Mesothelial cell of epicardium (in vitro differentiated cells): ENCODE data around the gene PLPPR1. TPM values are rescaled to one million over a fixed set of nuclear protein-coding genes. Genes with fewer than 3 reads are reported as not detected.

ENCODE experiments used
- DNase-seq, 2 experiments: peaks; one replicate each; pipeline ENCODE4 v3.0.0; 2021; ENCODE audit warnings: low spot score in 2 of 2; ENCODE audit not compliant: unreplicated experiment in 2 of 2
- H3K27ac Mint-ChIP-seq: 2 replicates; pipeline ENCODE4 v1.8.0; 2021; ENCODE audit warnings: mixed read lengths
- H3K27me3 Mint-ChIP-seq: 2 replicates; pipeline ENCODE4 v1.8.0; 2021; ENCODE audit warnings: low read depth, mixed read lengths
- H3K36me3 Mint-ChIP-seq: 2 replicates; pipeline ENCODE4 v1.8.0; 2021; ENCODE audit warnings: mixed read lengths
- H3K4me1 Mint-ChIP-seq: 2 replicates; pipeline ENCODE4 v1.8.0; 2021; ENCODE audit warnings: mixed read lengths
- H3K4me3 Mint-ChIP-seq: 2 replicates; pipeline ENCODE4 v1.8.0; 2021; ENCODE audit warnings: mild to moderate bottlenecking, moderate library complexity, mixed read lengths
- H3K9me3 Mint-ChIP-seq: 2 replicates; pipeline ENCODE4 v1.8.0; 2021; ENCODE audit warnings: mixed read lengths
- total RNA-seq: library from RNA; stranded (reverse); gene quantifications from 3 replicates; pipeline ENCODE4 v1.2.1, GENCODE V29; 2021
- TF ChIP-seq, protein P1 (sequence below): fragments of 200-600 bp; sonication (generic); IDR thresholded peaks from one replicate; pipeline ENCODE4 v1.5.0; 2021; ENCODE audit warnings: antibody characterized with exemption; ENCODE audit not compliant: unreplicated experiment

PLPPR1 gene
- total RNA-seq, 1 donor from 2014 or later, result 1.3 TPM

DNA sequence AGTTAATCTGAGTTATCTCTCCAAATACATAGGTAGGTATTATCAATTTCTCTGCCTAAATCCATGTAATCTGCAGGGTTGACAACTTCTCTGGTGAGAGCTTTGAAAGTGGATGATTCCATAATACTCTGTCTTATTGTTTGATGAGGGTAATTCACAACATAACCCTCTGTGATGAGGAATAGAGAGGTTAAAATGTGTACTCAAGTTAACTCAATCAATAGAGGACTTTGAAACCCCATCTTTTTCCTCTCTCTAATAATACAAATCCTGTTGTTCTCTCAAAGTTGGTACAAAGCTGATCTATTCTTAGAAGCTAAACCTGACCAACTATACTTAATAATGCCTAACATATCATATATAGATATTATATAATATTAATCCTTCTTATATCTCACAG lies 100.1 kb downstream of the PLPPR1 start:
- Mint-ChIP-seq H3K4me3 (no peak overlapping the region), H3K4me1 (no peaks in the 10 kb centered on the region), H3K27ac (no peak overlapping the region), H3K9me3 (peaks cover 39% of the 10 kb centered on the region), H3K36me3 (no peaks in the 10 kb centered on the region), H3K27me3 (peaks cover 5% of the 10 kb centered on the region)
- DNase-seq, result no peak
- TF ChIP-seq, protein P1, sequence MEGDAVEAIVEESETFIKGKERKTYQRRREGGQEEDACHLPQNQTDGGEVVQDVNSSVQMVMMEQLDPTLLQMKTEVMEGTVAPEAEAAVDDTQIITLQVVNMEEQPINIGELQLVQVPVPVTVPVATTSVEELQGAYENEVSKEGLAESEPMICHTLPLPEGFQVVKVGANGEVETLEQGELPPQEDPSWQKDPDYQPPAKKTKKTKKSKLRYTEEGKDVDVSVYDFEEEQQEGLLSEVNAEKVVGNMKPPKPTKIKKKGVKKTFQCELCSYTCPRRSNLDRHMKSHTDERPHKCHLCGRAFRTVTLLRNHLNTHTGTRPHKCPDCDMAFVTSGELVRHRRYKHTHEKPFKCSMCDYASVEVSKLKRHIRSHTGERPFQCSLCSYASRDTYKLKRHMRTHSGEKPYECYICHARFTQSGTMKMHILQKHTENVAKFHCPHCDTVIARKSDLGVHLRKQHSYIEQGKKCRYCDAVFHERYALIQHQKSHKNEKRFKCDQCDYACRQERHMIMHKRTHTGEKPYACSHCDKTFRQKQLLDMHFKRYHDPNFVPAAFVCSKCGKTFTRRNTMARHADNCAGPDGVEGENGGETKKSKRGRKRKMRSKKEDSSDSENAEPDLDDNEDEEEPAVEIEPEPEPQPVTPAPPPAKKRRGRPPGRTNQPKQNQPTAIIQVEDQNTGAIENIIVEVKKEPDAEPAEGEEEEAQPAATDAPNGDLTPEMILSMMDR, result no peak

DNA sequence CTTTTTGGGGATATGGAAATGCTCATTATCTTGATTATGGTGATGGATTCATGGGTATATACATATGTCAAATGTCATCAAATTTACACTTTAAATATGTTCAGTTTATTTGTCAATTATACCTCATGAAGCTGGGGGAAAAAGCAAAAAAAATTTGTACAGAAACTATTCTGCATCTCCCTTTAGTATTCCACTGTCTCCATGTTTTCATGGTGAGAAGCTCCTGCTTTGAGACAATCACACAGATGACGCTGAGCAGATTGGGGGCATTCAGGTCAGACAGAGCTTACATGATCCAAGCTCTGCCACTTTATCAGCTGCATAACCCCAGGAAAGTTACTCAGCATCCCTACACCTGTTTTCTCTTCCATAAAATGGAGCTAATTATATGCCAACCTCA lies 101.5 kb downstream of the PLPPR1 start:
- Mint-ChIP-seq H3K4me1 (no peaks in the 10 kb centered on the region), H3K27ac (no peak overlapping the region), H3K9me3 (peaks cover 27% of the 10 kb centered on the region), H3K36me3 (no peaks in the 10 kb centered on the region), H3K27me3 (peaks cover 10% of the 10 kb centered on the region), H3K4me3 (no peak overlapping the region)
- DNase-seq, result no peak
- TF ChIP-seq, protein P1, result no peak

DNA sequence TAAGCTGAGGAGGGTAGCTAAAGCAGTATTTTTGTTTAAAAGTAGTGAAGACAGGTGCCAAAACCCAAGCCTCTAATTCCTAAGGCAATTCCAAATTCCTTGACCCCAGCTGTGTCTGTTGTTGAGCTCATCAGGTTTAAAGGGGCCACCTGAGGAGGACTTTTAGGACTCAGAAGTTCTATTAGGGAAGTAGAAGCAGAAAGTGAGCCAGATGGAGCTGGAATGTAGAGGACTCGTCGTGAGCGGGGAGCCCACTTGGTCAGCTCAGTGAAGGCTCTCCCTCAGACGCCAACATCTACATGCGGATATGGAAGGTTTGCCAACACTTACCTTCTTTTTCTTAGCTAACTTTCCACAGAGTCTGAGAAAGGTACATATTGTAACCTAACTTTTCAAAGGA lies 102.8 kb downstream of the PLPPR1 start:
- DNase-seq, result no peak
- Mint-ChIP-seq H3K27ac (no peak overlapping the region), H3K9me3 (peaks cover 20% of the 10 kb centered on the region), H3K4me3 (no peak overlapping the region), H3K27me3 (peaks cover 21% of the 10 kb centered on the region), H3K36me3 (no peaks in the 10 kb centered on the region), H3K4me1 (no peaks in the 10 kb centered on the region)
- TF ChIP-seq, protein P1, result no peak

DNA sequence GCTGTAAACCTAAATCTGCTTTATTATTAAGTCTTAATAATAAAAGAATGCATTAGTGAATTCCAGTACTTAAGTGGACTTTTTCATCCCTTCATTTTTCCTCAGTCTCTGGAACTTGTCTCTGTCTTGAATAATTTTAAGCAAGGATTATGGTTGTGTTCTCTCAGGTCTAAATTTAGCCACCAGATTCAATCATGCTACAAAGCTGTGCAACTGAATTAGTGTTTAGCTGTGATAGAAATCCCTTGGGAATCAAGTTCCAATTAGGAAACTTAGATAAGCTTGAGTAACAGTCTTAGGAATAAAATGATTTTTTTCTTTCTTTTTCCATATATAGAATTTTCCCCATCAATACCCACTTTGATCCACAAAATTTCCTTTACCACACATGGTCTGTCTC lies 104.3 kb downstream of the PLPPR1 start:
- DNase-seq, result no peak
- H3K27me3 Mint-ChIP-seq, result peaks cover 30% of the 10 kb centered on the region
- H3K36me3 Mint-ChIP-seq, result no peaks in the 10 kb centered on the region
- no peak overlapping the region for H3K27ac Mint-ChIP-seq
- TF ChIP-seq, protein P1, result no peak
- H3K9me3 Mint-ChIP-seq, result peaks cover 7% of the 10 kb centered on the region
- H3K4me3 Mint-ChIP-seq, result no peak overlapping the region
- no peaks in the 10 kb centered on the region for H3K4me1 Mint-ChIP-seq

DNA sequence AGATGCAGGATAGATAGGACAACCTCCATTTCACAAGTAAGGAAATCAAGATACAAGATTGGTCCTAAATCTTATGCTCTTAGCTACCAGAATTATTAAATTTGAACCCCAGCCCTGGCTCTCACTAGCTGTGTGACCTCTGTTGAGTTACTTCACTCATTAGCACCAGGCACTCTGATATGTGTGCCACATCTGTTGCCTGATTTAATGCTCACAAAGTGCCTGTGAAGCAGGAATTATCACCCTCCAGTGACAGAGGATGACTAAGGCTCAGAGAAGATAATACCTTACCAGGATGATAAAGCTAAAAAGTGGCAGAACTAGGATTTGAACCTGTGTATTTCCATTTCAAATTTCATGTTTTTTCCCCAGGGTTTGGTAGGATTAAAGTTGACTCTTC lies 110.0 kb downstream of the PLPPR1 start:
- TF ChIP-seq, protein P1, result no peak
- H3K4me1 Mint-ChIP-seq, result no peaks in the 10 kb centered on the region

DNA sequence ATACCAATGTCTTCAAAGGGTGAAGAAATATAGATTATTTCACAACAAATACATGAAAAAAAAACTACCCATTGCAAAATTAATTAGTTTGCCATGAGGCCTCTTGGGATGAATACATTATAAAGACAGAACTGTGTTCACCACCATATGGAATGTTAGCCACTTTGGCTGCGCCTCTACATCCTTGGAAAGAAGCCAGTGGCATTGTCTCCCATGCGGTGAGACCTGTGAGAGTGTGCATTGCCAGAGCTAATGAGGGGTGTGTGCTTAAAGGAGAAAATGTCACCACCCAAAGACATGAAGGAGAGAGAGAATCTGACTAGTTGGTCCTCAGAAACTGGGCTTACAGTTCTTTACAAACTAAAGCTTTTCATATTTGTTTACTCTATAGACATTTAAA lies 110.6 kb downstream of the PLPPR1 start:
- TF ChIP-seq, protein P1, result no peak
- no peaks in the 10 kb centered on the region for H3K36me3 Mint-ChIP-seq
- H3K4me1 Mint-ChIP-seq, result no peaks in the 10 kb centered on the region
- no peak overlapping the region for H3K4me3 Mint-ChIP-seq
- H3K27me3 Mint-ChIP-seq, result peaks cover 22% of the 10 kb centered on the region
- no peak for DNase-seq
- no peak overlapping the region for H3K27ac Mint-ChIP-seq
- no peaks in the 10 kb centered on the region for H3K9me3 Mint-ChIP-seq

More for the DNA sequence above, 110.0 kb downstream of the PLPPR1 start:
- H3K36me3 Mint-ChIP-seq, result no peaks in the 10 kb centered on the region
- no peaks in the 10 kb centered on the region for H3K9me3 Mint-ChIP-seq
- H3K27ac Mint-ChIP-seq, result no peak overlapping the region
- no peak for DNase-seq
- H3K4me3 Mint-ChIP-seq, result no peak overlapping the region
- H3K27me3 Mint-ChIP-seq, result peaks cover 25% of the 10 kb centered on the region
